ENCODE measurements around the gene DNALI1.

Gene DNALI1

GRCh38 chr1:37605061-37605650 is 48.4 kb downstream of the DNALI1 start:
- DNase-seq, result no peak

- DNase-seq, result no peak
Observed at GRCh38 chr1:37605806-37606474, 49.2 kb downstream of the DNALI1 start.

- DNase-seq, result peak; percentile 70
Observed at GRCh38 chr1:37606481-37607263, 49.9 kb downstream of the DNALI1 start.

- DNase-seq, result no peak
Observed at GRCh38 chr1:37609002-37609401, 52.3 kb downstream of the DNALI1 start.

- no peak for DNase-seq
Observed at GRCh38 chr1:37609994-37610393, 53.3 kb downstream of the DNALI1 start.

GRCh38 chr1:37612186-37612585 is 55.4 kb downstream of the DNALI1 start:
- DNase-seq, result no peak

- no peak for DNase-seq
Observed at GRCh38 chr1:37614105-37614504, 57.4 kb downstream of the DNALI1 start.

- DNase-seq, result no peak
Observed at GRCh38 chr1:37616330-37616729, 59.6 kb downstream of the DNALI1 start.
